Tibial nerve (tissue), 4 donors: ENCODE data around the gene DRC1.

Experiments used
- EP300 ChIP-seq, 2 donors: sonication (generic); formaldehyde crosslinking; IDR thresholded peaks; one replicate each; pipeline ENCODE4 v1.6.1; 2017; ENCODE audit warnings: antibody characterized with exemption in 2 of 2, mild to moderate bottlenecking in 1 of 2
- POLR2A ChIP-seq, 2 donors: fragments of 450-650 bp; IDR thresholded peaks; one replicate each; pipeline ENCODE4 v1.6.1; 2017; ENCODE audit warnings: antibody characterized with exemption in 2 of 2, mild to moderate bottlenecking in 2 of 2, moderate library complexity in 2 of 2
- TF ChIP-seq, protein P1 (sequence below), 5 experiments: fragments of 200-600 bp in 3 of 5; fragments of 450-650 bp in 2 of 5; sonication (generic) in 3 of 5; IDR thresholded peaks; one replicate each; pipeline ENCODE4 v1.5.1; 2016 to 2019; ENCODE audit warnings: antibody characterized with exemption in 5 of 5, mild to moderate bottlenecking in 3 of 5, moderate library complexity in 2 of 5

DNA sequence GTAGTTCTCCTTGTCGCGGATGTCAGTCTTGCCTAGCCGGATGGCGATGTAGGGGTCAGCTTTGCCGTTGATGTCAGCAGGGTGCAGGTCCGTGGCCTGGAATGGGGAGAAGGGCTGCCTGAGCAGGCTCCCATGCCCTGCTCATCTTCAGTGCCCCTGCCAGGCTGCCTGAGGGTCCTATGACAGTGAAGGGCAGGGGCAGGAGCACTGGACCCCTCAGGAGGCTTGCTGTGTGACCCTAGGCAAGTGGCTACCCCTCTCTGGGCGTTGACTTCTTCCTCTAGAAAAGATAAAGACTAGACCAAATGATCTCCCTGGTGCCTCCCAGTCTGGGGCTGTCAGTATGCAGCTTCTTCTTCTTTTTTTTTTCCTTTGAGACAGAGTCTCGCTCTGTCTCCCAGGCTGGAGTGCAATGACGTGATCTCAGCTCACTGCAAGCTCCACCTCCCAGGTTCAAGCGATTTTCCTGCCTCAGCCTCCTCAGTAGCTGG, 64.3 kb downstream of the DRC1 start:
- TF ChIP-seq, protein P1, sequence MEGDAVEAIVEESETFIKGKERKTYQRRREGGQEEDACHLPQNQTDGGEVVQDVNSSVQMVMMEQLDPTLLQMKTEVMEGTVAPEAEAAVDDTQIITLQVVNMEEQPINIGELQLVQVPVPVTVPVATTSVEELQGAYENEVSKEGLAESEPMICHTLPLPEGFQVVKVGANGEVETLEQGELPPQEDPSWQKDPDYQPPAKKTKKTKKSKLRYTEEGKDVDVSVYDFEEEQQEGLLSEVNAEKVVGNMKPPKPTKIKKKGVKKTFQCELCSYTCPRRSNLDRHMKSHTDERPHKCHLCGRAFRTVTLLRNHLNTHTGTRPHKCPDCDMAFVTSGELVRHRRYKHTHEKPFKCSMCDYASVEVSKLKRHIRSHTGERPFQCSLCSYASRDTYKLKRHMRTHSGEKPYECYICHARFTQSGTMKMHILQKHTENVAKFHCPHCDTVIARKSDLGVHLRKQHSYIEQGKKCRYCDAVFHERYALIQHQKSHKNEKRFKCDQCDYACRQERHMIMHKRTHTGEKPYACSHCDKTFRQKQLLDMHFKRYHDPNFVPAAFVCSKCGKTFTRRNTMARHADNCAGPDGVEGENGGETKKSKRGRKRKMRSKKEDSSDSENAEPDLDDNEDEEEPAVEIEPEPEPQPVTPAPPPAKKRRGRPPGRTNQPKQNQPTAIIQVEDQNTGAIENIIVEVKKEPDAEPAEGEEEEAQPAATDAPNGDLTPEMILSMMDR (IDR thresholded peaks at IDR 0.05): no peak
- no peak for TF ChIP-seq POLR2A (IDR thresholded peaks at IDR 0.05)
- TF ChIP-seq EP300 (IDR thresholded peaks at IDR 0.05): no peak
